Activated CD4-positive, alpha-beta T cell treated with anti-CD3 and anti-CD28 coated beads for 36 hours (primary cell): Measurements from ENCODE around the gene ANKRD66. TPM values are rescaled to one million over a fixed set of nuclear protein-coding genes. Genes with fewer than 3 reads are reported as not detected.

Source experiments
- ATAC-seq: fragments of 200-7000 bp; cut with Tn5 transposase; one replicate; pipeline ENCODE4 v1.10.0; 2021; ENCODE audit warnings: mild to moderate bottlenecking, moderate library complexity
- CTCF ChIA-PET: fragments of 350-600 bp; sonication (Branson Sonifier 250); formaldehyde crosslinking; loops from one replicate; lab custom pipeline; 2021; ENCODE audit warnings: antibody characterized with exemption; lab: Charles Lee
- POLR2A ChIA-PET: fragments of 350-600 bp; sonication (Branson Sonifier 250); formaldehyde crosslinking; loops from one replicate; lab custom pipeline; 2021; ENCODE audit warnings: antibody characterized with exemption, inconsistent platforms; lab: Charles Lee
- DNase-seq: peaks from one replicate; pipeline ENCODE4 v3.0.0-alpha.2; 2020
- H3K27ac Mint-ChIP-seq: one replicate; pipeline ENCODE4 v1.8.0; 2021; ENCODE audit warnings: mixed read lengths
- H3K27me3 Mint-ChIP-seq: one replicate; pipeline ENCODE4 v1.8.0; 2021; ENCODE audit warnings: mixed read lengths
- H3K36me3 Mint-ChIP-seq: one replicate; pipeline ENCODE4 v1.8.0; 2021; ENCODE audit warnings: low read depth, mixed read lengths
- H3K4me1 Mint-ChIP-seq: one replicate; pipeline ENCODE4 v1.8.0; 2021; ENCODE audit warnings: mixed read lengths
- H3K4me3 Mint-ChIP-seq: one replicate; pipeline ENCODE4 v1.8.0; 2021; ENCODE audit warnings: mild to moderate bottlenecking, moderate library complexity, mixed read lengths
- H3K9me3 Mint-ChIP-seq: one replicate; pipeline ENCODE4 v1.8.0; 2021; ENCODE audit warnings: low read depth, mixed read lengths
- intact Hi-C, 2 experiments: fragments of 100-400 bp; cut with DNase I in 1 of 2; cut with micrococcal nuclease in 1 of 2; formaldehyde crosslinking; loops; one replicate each; pipeline versions ENCODE4 v1.14.2 to v1.15.1; 2022 to 2024; cut with DNase I, micrococcal nuclease
- total RNA-seq, 2 experiments: library from RNA; stranded (reverse); gene quantifications; one replicate each; pipeline ENCODE4 v1.2.3, GENCODE V29; 2021

The ANKRD66 gene
- total RNA-seq: not detected

- no peaks in the 10 kb centered on the region for H3K9me3 Mint-ChIP-seq
- POLR2A ChIA-PET: no interaction called here
- H3K4me1 Mint-ChIP-seq: no peaks in the 10 kb centered on the region
- H3K27ac Mint-ChIP-seq: no peak within 1 kb of the TSS
- DNase-seq (no peak), ATAC-seq (no peak)
- no peaks in the 10 kb centered on the region for H3K36me3 Mint-ChIP-seq
- H3K27me3 Mint-ChIP-seq: peaks cover 14% of the 10 kb centered on the region
- no peak within 1 kb of the TSS for H3K4me3 Mint-ChIP-seq
- intact Hi-C loops: no loop called here
- CTCF ChIA-PET: no interaction called here
Observed at GRCh38 chr6:46746696-46747095, at the start of gene ANKRD66. Gene ANKRD66, plus strand, starts transcription at chr6:46746933. Its CDS starts 5,016 bp downstream, at chr6:46751949.

DNA sequence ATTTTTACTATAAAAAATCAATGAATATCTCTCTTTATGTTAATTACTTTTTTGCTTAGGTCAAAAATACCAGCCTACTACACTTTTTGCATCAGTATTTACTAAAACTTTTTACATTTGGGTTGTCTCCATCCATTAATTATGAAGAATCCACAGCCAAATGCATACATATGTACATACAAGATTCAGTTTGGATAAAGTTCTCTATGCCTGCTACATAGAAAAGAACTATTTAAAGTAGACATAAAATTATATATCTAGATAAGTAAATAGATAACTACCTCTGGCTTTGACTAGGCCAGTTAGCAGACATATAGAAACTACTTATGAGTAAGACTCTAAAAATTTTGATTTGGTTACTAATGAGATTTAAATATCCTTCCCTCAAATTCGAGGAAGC lies 46.8 kb upstream of the ANKRD66 start:
- CTCF ChIA-PET: no interaction called here
- intact Hi-C loops: loop anchor here in 1 of 2 experiments (5.0 kb wide), 2 partner anchors 82 to 347 kb away; no protein-coding TSS in a partner anchor

DNA sequence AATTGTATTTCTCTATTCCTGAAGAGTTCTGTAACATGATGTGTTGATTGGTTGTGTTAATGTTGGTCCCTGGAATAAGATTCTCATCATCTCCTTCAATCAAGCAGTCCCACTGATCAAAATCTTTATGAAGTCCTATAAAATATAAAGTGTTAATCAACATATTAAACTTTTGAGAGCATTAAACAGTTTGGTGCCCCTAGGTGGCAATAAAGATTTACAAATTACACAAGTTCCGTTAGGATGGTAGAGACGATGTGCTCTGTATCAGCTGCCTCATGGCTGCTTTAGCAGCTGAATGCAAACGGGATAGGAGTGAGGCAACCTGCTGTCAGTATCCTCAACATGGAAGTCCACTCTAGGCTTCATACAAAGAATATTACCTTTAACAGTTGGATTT lies 42.2 kb upstream of the ANKRD66 start:
- ATAC-seq (peak; percentile 36), DNase-seq (no peak)
- intact Hi-C loops: loop anchor here in 1 of 2 experiments (5.0 kb wide), 2 partner anchors 78 to 343 kb away; no protein-coding TSS in a partner anchor
- Mint-ChIP-seq H3K9me3 (no peaks in the 10 kb centered on the region), H3K4me3 (no peak overlapping the region), H3K4me1 (no peaks in the 10 kb centered on the region), H3K27me3 (peaks cover 28% of the 10 kb centered on the region), H3K27ac (no peak overlapping the region), H3K36me3 (no peaks in the 10 kb centered on the region)
- POLR2A ChIA-PET: no interaction called here
- CTCF ChIA-PET: interaction anchor here (0.7 kb wide), 1 partner anchor 442 kb away, joined by 3 read pairs; no protein-coding TSS in a partner anchor

More for the DNA sequence above, 46.8 kb upstream of the ANKRD66 start:
- Mint-ChIP-seq H3K4me3 (no peak overlapping the region), H3K27ac (no peak overlapping the region), H3K4me1 (no peaks in the 10 kb centered on the region), H3K9me3 (no peaks in the 10 kb centered on the region), H3K36me3 (no peaks in the 10 kb centered on the region), H3K27me3 (peaks cover 27% of the 10 kb centered on the region)
- POLR2A ChIA-PET: no interaction called here
- ATAC-seq: no peak
- no peak for DNase-seq

GRCh38 chr6:46706464-46706863 lies 40.3 kb upstream of the ANKRD66 start:
- Mint-ChIP-seq H3K4me3 (no peak overlapping the region), H3K36me3 (no peaks in the 10 kb centered on the region), H3K9me3 (no peaks in the 10 kb centered on the region), H3K27ac (no peak overlapping the region), H3K4me1 (no peaks in the 10 kb centered on the region), H3K27me3 (peaks cover 31% of the 10 kb centered on the region)
- DNase-seq (no peak), ATAC-seq (no peak)
- intact Hi-C loops: no loop called here
- POLR2A ChIA-PET: no interaction called here
- CTCF ChIA-PET: no interaction called here

DNA sequence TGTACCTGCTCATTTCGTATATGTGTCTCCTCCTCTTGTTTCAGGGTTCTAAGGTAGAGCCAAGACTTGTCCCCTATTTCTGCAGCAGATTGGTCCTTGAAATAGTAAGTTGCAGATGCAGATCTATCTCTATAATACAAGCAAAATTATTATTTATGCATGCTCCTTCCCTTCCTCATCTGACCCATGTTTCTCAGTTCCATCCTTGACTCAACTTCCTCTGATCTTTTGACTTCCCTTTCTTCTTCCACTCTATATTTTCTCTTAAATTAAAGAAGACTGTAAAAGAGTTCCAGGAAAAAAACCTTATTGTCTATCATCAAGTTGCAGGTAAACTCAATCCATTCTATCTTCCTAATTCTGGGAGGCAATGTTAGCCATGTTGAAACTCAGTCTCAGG lies 35.2 kb upstream of the ANKRD66 start:
- intact Hi-C loops: no loop called here
- DNase-seq (no peak), ATAC-seq (no peak)
- Mint-ChIP-seq H3K27ac (no peak overlapping the region), H3K27me3 (peaks cover 20% of the 10 kb centered on the region), H3K36me3 (no peaks in the 10 kb centered on the region), H3K4me1 (no peaks in the 10 kb centered on the region), H3K4me3 (no peak overlapping the region), H3K9me3 (no peaks in the 10 kb centered on the region)
- ChIA-PET POLR2A (no interaction called here), CTCF (interaction anchor here (0.6 kb wide), 1 partner anchor 13 kb away, joined by 3 read pairs; no protein-coding TSS in a partner anchor)

GRCh38 chr6:46715141-46715540 lies 31.6 kb upstream of the ANKRD66 start:
- ATAC-seq (no peak), DNase-seq (no peak)
- Mint-ChIP-seq H3K4me3 (no peak overlapping the region), H3K9me3 (no peaks in the 10 kb centered on the region), H3K4me1 (no peaks in the 10 kb centered on the region), H3K27ac (no peak overlapping the region), H3K27me3 (peaks cover 21% of the 10 kb centered on the region), H3K36me3 (no peaks in the 10 kb centered on the region)
- intact Hi-C loops: no loop called here
- CTCF ChIA-PET: no interaction called here
- POLR2A ChIA-PET: no interaction called here

DNA sequence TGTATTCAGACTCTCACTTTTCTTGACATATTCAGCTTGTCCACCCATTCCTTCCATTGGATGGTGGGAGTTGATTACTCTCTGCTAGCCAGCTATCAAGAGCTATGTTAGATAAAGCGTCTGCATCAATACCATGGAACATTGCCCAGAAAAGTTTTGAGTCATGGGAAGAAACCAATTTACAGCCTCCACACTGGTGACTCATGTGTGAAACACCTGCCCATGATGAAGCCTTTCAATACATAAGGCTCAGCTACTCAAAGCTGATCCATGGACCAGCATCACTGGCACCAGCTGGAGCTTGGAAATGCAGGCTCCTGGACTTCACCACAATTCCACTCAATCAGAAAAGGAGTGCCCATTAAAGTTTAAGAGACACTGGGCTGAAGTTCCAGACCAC lies 27.6 kb upstream of the ANKRD66 start:
- ATAC-seq (peak; percentile 60), DNase-seq (no peak)
- CTCF ChIA-PET: interaction anchor here (0.7 kb wide), 1 partner anchor 629 kb away, joined by 4 read pairs; no protein-coding TSS in a partner anchor
- Mint-ChIP-seq H3K27me3 (peaks cover 21% of the 10 kb centered on the region), H3K27ac (no peak overlapping the region), H3K4me1 (no peaks in the 10 kb centered on the region), H3K36me3 (no peaks in the 10 kb centered on the region), H3K9me3 (no peaks in the 10 kb centered on the region), H3K4me3 (no peak overlapping the region)
- intact Hi-C loops: no loop called here
- POLR2A ChIA-PET: no interaction called here

- POLR2A ChIA-PET: no interaction called here
- no peaks in the 10 kb centered on the region for H3K4me1 Mint-ChIP-seq
Observed at GRCh38 chr6:46720401-46720800, 26.3 kb upstream of the ANKRD66 start.

GRCh38 chr6:46729787-46730326 lies 16.9 kb upstream of the ANKRD66 start:
- no peaks in the 10 kb centered on the region for H3K36me3 Mint-ChIP-seq
- H3K4me1 Mint-ChIP-seq: peaks cover 3% of the 10 kb centered on the region
- DNase-seq (no peak), ATAC-seq (no peak)
- H3K27me3 Mint-ChIP-seq: peaks cover 55% of the 10 kb centered on the region
- no peak overlapping the region for H3K4me3 Mint-ChIP-seq
- ChIA-PET POLR2A (no interaction called here), CTCF (no interaction called here)
- H3K9me3 Mint-ChIP-seq: no peaks in the 10 kb centered on the region
- intact Hi-C loops: loop anchor here in 1 of 2 experiments (2.0 kb wide), 1 partner anchor 51 kb away; no protein-coding TSS in a partner anchor
- H3K27ac Mint-ChIP-seq: no peak overlapping the region

More at GRCh38 chr6:46720401-46720800, 26.3 kb upstream of the ANKRD66 start:
- intact Hi-C loops: no loop called here
- ATAC-seq (no peak), DNase-seq (no peak)
- Mint-ChIP-seq H3K27me3 (peaks cover 24% of the 10 kb centered on the region), H3K36me3 (no peaks in the 10 kb centered on the region), H3K9me3 (no peaks in the 10 kb centered on the region), H3K27ac (no peak overlapping the region), H3K4me3 (no peak overlapping the region)
- CTCF ChIA-PET: no interaction called here

GRCh38 chr6:46730921-46731461 lies 15.7 kb upstream of the ANKRD66 start:
- H3K4me1 Mint-ChIP-seq: peaks cover 3% of the 10 kb centered on the region
- H3K27me3 Mint-ChIP-seq: peaks cover 58% of the 10 kb centered on the region
- H3K27ac Mint-ChIP-seq: no peak overlapping the region
- ChIA-PET POLR2A (no interaction called here), CTCF (no interaction called here)
- H3K4me3 Mint-ChIP-seq: no peak overlapping the region
- no peaks in the 10 kb centered on the region for H3K9me3 Mint-ChIP-seq
- ATAC-seq (no peak), DNase-seq (no peak)
- intact Hi-C loops: no loop called here
- no peaks in the 10 kb centered on the region for H3K36me3 Mint-ChIP-seq

DNA sequence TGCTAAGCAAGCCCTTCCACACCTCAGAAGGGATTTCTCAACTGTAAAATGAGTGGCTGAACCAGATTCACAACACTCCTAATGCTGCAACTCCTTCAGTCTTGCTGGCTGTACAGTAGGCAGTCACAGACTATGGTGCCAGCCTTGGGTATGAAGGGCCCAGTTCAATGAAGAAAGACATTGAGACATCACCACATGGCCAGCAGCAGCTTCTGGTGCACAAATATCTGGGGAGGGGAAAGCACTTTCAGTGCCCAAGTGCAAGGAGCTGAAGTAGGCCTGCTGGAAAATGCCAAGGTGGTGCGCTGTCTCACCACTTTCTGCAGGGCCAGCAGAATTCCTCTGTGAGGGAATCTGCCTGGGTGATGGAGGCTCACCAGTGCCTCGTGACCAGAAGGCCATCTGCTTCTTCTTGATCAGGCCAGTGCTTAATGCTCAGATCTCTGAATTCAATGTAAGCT lies 13.4 kb upstream of the ANKRD66 start:
- CTCF ChIA-PET: interaction anchor here (1.5 kb wide), 1 partner anchor 643 kb away, joined by 3 read pairs; no protein-coding TSS in a partner anchor

More for the DNA sequence above, 13.4 kb upstream of the ANKRD66 start:
- H3K36me3 Mint-ChIP-seq: no peaks in the 10 kb centered on the region
- peaks cover 57% of the 10 kb centered on the region for H3K27me3 Mint-ChIP-seq
- POLR2A ChIA-PET: interaction anchor here (0.5 kb wide), 1 partner anchor 43 kb away, joined by 3 read pairs; no protein-coding TSS in a partner anchor
- no peak for DNase-seq
- intact Hi-C loops: no loop called here
- peaks cover 3% of the 10 kb centered on the region for H3K4me1 Mint-ChIP-seq
- H3K27ac Mint-ChIP-seq: no peak overlapping the region
- no peak overlapping the region for H3K4me3 Mint-ChIP-seq
- H3K9me3 Mint-ChIP-seq: no peaks in the 10 kb centered on the region
- ATAC-seq: no peak
